Left lung (tissue), 10 donors: ENCODE measurements around the gene TOR1B. TPM values are rescaled to one million over a fixed set of nuclear protein-coding genes. Genes with fewer than 3 reads are reported as not detected.
"Not testable (repeated sequence)": the region's sequence is repeated elsewhere in the genome, so short reads cannot be mapped to it uniquely, and the experiment has no call there.

Experiments
- ATAC-seq: fragments of 200-7000 bp; cut with Tn5 transposase; one replicate; pipeline ENCODE4 v1.9.1; 2020; ENCODE audit warnings: moderate library complexity
- DNase-seq, 4 donors: peaks; one replicate each; pipeline ENCODE4 v3.0.0-alpha.2; 2013 to 2020
- H3K27ac ChIP-seq, 2 donors: fragments of 200-600 bp; sonication (generic) in 1 of 2; one replicate each; pipeline versions ENCODE4 v1.5.0 to v1.8.0; 2020 to 2021
- H3K27me3 ChIP-seq, 2 donors: fragments of 200-600 bp; sonication (generic) in 1 of 2; one replicate each; pipeline versions ENCODE4 v1.5.0 to v1.8.0; 2020 to 2021
- H3K36me3 ChIP-seq, 2 donors: fragments of 200-600 bp; sonication (generic) in 1 of 2; one replicate each; pipeline versions ENCODE4 v1.5.0 to v1.8.0; 2020 to 2021
- H3K4me1 ChIP-seq, 2 donors: fragments of 200-600 bp; one replicate each; pipeline ENCODE4 v1.8.0; 2021
- H3K4me3 ChIP-seq, 2 donors: fragments of 200-600 bp; sonication (generic) in 1 of 2; one replicate each; pipeline versions ENCODE4 v1.5.0 to v1.8.0; 2020 to 2021; ENCODE audit warnings: mild to moderate bottlenecking in 1 of 2
- H3K9me3 ChIP-seq, 2 donors: fragments of 200-600 bp; sonication (generic) in 1 of 2; one replicate each; pipeline versions ENCODE4 v1.5.0 to v1.8.0; 2020 to 2021
- intact Hi-C, 2 donors: fragments of 100-400 bp; cut with DNase I; formaldehyde crosslinking; loops; one replicate each; pipeline versions ENCODE4 v1.11.2 to v1.14.2; 2022
- polyA plus RNA-seq, 6 donors: library from polyadenylated mRNA; unstranded; fragments of 120-200 nt; gene quantifications; one replicate each; pipeline ENCODE4 v1.2.1, GENCODE V29; 2013; ENCODE audit not compliant: insufficient read length in 6 of 6
- total RNA-seq, 2 donors: library from RNA; stranded (reverse); fragmentation: NEBNext Ultra II Directional; extraction: Animal tissue kit (Norgen Biotek cat#: 25700); gene quantifications; one replicate each; pipeline ENCODE4 v1.2.1, GENCODE V29; 2021
- TF ChIP-seq, protein P1 (sequence below), 2 donors: fragments of 200-600 bp; sonication (generic) in 1 of 2; IDR thresholded peaks; one replicate each; pipeline versions ENCODE4 v1.5.0 to v1.8.0; 2021; ENCODE audit warnings: antibody characterized with exemption in 2 of 2
- donor health status: DM: no; HTN: yes; CAD: no.
- donor health status: DM: no; HTN: no; CAD: no.

Gene TOR1B
- total and polyA plus RNA-seq, 8 donors: 19.0 to 32.1 (median 22.0) TPM

DNA sequence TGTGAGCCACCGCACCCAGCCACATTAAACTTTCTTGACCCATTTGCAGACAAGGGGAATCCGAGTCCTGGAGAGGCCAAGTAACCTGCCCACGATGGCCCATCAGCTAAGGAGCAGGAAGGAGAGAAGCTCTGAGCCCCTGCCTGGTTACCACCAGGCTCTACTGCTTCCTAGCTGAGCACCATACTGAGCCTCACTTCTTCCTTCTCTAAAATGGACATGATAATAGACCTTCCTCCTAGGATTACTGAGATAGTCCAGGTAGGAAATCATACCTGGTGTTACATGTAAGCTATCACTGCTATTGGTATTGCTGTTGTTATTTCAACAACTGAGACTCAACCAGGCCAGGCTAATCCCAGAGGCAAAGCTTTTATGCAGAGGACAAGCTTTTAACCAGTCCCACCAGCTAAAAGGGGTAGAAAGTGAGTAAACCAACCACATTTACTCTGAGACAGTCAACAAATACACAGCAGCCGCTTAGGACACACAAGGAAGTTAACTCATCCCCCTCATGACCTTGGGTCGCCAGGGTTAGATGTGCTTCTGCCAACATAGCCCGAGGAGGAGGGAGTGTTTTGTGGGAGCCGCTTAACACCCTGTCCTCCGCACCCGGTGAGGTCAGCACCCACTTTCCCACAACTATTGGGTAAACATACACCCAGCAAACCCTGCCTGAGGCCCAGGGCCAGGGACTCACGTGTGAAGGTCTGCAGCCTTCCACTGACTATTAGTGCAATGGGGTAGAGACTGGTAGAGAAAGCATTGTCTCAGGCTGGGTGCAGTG lies 29.5 kb upstream of the TOR1B start:
- Histone ChIP-seq H3K4me1 (peaks cover 0 to 54% of the 10 kb centered on the region in 2 donors), H3K27me3 (no peaks in the 10 kb centered on the region), H3K4me3 (no peak overlapping the region), H3K9me3 (no peaks in the 10 kb centered on the region), H3K27ac (peak overlapping the region in 1 of 2 donors; percentile 74), H3K36me3 (no peaks in the 10 kb centered on the region)
- TF ChIP-seq, protein P1, sequence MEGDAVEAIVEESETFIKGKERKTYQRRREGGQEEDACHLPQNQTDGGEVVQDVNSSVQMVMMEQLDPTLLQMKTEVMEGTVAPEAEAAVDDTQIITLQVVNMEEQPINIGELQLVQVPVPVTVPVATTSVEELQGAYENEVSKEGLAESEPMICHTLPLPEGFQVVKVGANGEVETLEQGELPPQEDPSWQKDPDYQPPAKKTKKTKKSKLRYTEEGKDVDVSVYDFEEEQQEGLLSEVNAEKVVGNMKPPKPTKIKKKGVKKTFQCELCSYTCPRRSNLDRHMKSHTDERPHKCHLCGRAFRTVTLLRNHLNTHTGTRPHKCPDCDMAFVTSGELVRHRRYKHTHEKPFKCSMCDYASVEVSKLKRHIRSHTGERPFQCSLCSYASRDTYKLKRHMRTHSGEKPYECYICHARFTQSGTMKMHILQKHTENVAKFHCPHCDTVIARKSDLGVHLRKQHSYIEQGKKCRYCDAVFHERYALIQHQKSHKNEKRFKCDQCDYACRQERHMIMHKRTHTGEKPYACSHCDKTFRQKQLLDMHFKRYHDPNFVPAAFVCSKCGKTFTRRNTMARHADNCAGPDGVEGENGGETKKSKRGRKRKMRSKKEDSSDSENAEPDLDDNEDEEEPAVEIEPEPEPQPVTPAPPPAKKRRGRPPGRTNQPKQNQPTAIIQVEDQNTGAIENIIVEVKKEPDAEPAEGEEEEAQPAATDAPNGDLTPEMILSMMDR (IDR thresholded peaks at IDR 0.05): no peak
- intact Hi-C loops: no loop called here
- DNase-seq: peak in 2 of 4 donors; percentile 78 to 87
- peak; percentile 56 for ATAC-seq

DNA sequence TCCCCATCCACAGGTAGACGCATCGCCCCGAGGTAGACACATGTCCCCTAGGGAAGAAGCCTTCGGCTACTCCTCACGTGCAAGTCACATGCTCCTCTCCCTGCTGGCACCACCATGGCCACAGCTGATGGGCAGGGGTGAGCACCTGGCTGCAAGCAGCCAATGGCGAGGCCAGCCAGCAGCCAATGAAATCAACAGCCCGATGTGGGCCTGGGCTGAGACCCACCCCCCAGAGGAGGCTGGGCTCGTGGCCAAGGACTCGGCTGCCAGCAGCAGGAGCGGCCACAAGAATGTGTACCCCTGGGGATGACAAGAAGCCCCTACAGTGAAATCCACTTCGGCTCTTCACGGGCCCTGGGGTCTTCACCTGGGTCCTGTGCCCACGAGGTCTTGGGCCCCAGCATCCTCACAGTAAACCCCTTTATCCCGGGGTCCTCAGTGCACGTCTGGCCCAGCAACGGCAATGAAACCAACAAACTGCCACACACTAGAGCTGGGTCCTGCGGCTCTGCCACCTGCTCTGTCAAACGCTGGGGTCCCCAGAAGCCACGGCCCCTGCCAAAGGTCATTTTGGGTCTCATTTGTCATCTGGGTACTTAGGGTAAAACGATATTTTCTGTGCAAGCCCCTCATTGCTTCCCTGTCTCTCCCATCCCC lies 28.1 kb upstream of the TOR1B start:
- Histone ChIP-seq H3K4me3 (no peak overlapping the region), H3K4me1 (peaks cover 0 to 62% of the 10 kb centered on the region in 2 donors), H3K27ac (no peak overlapping the region), H3K9me3 (no peaks in the 10 kb centered on the region), H3K36me3 (no peaks in the 10 kb centered on the region), H3K27me3 (no peaks in the 10 kb centered on the region)
- DNase-seq: no peak
- TF ChIP-seq, protein P1 (IDR thresholded peaks at IDR 0.05): no peak
- no peak for ATAC-seq
- intact Hi-C loops: no loop called here

DNA sequence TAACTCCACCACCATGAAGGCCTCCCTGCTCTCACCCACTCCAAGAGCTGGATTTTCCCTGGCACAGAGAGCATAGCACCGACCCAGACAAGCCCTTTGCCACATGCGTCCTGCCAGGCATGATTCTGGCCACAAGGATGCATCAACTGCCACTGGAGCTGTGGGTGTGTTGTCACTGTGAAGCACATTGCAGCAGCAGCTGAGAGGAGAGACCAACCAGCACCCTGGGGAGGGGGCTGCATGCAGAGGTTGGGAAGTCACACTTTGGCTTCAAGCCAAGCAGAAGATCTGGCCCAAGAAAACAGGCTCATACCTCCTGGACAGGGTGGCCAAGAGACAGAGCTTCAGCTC lies 27.6 kb upstream of the TOR1B start:
- Histone ChIP-seq H3K4me1 (peaks cover 0 to 67% of the 10 kb centered on the region in 2 donors), H3K36me3 (no peaks in the 10 kb centered on the region), H3K27me3 (no peaks in the 10 kb centered on the region), H3K27ac (no peak overlapping the region), H3K9me3 (no peaks in the 10 kb centered on the region), H3K4me3 (no peak overlapping the region)
- TF ChIP-seq, protein P1 (IDR thresholded peaks at IDR 0.05): no peak
- DNase-seq: no peak
- intact Hi-C loops: no loop called here
- no peak for ATAC-seq

DNA sequence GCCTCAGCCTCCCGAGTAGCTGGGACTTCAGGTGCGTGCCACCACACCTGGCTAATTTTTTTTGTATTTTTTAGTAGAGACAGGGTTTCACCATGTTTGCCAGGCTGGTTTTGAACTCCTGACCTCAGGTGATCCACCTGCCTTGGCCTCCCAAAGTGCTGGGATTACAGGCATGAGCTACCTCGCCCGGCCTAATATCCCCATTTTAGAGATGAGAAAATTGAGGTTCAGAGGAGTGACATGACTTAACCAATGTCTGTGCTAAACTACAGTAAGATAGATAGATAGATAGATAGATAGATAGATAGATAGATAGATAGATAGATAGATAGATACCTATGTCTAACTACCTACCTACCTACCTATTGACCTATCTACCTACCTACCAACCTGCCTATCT lies 26.9 kb upstream of the TOR1B start:
- H3K4me3 ChIP-seq, H3K27ac ChIP-seq, H3K27me3 ChIP-seq, H3K9me3 ChIP-seq, DNase-seq, intact Hi-C loops, H3K36me3 ChIP-seq, ATAC-seq: not testable (repeated sequence)
- H3K4me1 ChIP-seq: peaks cover 0 to 69% of the 10 kb centered on the region in 2 donors

DNA sequence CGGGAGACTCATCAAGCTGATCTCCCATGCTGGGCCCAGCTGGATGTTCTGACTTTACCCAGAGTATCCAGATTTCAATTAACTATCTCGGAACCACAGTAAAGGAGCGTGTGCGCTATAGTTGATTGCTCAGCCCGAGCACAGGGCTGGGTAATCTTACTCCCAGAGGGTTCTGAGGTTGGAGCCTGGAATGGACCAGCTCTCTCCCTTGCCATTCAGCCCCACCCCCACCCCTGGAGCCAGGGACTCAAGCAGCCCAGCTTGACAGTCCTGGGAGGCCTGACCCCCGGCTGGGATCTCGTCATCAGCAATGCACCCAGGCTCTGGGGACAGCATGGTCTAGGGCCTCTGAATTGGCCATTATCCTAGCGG lies 26.4 kb upstream of the TOR1B start:
- TF ChIP-seq, protein P1 (IDR thresholded peaks at IDR 0.05): no peak
- Histone ChIP-seq H3K36me3 (no peaks in the 10 kb centered on the region), H3K27ac (peak overlapping the region; percentile 70 to 71), H3K9me3 (no peaks in the 10 kb centered on the region), H3K27me3 (no peaks in the 10 kb centered on the region), H3K4me3 (no peak overlapping the region), H3K4me1 (peaks cover 0 to 69% of the 10 kb centered on the region in 2 donors)
- ATAC-seq: no peak
- intact Hi-C loops: no loop called here
- peak in 1 of 4 donors; percentile 7 for DNase-seq
